Measurements from ENCODE around the gene GABPB2. TPM values are rescaled to one million over a fixed set of nuclear protein-coding genes. Genes with fewer than 3 reads are reported as not detected.

GABPB2 gene
- total and polyA plus RNA-seq, 2 of the 13 experiments (the other 11 are each of a cell fraction or from before 2014, with no cell fraction given): 0.09 TPM; not detected in 1

DNA sequence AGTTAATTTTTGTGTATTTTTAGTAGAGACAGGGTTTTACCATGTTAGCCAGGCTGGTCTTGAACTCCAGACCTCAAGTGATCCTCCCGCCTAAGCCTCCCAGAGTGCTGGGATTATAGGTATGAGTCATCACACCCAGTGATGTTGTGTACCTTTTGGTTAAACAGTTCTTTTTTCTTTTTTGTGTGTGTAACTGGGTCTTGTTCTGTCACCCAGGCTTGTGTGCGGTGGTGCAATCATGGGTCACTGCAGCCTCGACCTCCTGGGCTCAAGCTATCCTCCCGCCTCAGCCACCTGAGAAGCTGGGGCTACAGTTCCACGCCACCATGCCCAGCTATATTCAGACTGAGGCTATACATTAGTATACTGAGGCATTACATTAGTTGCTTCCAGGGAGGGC lies 37.8 kb downstream of the GABPB2 start (continued):
- no peak for TF ChIP-seq PRDM15 (CRISPR knock-in tag; IDR thresholded peaks at IDR 0.05)
- TF ChIP-seq ZNF263 (CRISPR knock-in tag; IDR thresholded peaks at IDR 0.05): no peak
- TF ChIP-seq HIVEP1 (CRISPR knock-in tag; IDR thresholded peaks at IDR 0.05): no peak
- TF ChIP-seq, protein P1, sequence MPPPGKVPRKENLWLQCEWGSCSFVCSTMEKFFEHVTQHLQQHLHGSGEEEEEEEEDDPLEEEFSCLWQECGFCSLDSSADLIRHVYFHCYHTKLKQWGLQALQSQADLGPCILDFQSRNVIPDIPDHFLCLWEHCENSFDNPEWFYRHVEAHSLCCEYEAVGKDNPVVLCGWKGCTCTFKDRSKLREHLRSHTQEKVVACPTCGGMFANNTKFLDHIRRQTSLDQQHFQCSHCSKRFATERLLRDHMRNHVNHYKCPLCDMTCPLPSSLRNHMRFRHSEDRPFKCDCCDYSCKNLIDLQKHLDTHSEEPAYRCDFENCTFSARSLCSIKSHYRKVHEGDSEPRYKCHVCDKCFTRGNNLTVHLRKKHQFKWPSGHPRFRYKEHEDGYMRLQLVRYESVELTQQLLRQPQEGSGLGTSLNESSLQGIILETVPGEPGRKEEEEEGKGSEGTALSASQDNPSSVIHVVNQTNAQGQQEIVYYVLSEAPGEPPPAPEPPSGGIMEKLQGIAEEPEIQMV (CRISPR knock-in tag; IDR thresholded peaks at IDR 0.05; ENCODE audit: low read depth): no peak
- TF ChIP-seq, protein P2, sequence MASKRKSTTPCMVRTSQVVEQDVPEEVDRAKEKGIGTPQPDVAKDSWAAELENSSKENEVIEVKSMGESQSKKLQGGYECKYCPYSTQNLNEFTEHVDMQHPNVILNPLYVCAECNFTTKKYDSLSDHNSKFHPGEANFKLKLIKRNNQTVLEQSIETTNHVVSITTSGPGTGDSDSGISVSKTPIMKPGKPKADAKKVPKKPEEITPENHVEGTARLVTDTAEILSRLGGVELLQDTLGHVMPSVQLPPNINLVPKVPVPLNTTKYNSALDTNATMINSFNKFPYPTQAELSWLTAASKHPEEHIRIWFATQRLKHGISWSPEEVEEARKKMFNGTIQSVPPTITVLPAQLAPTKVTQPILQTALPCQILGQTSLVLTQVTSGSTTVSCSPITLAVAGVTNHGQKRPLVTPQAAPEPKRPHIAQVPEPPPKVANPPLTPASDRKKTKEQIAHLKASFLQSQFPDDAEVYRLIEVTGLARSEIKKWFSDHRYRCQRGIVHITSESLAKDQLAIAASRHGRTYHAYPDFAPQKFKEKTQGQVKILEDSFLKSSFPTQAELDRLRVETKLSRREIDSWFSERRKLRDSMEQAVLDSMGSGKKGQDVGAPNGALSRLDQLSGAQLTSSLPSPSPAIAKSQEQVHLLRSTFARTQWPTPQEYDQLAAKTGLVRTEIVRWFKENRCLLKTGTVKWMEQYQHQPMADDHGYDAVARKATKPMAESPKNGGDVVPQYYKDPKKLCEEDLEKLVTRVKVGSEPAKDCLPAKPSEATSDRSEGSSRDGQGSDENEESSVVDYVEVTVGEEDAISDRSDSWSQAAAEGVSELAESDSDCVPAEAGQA (IDR thresholded peaks at IDR 0.05; ENCODE audit: low read depth): no peak
- TF ChIP-seq, protein P2 (CRISPR knock-in tag; IDR thresholded peaks at IDR 0.05; ENCODE audit: borderline replicate concordance): no peak
- TF ChIP-seq ZKSCAN5 (CRISPR knock-in tag; IDR thresholded peaks at IDR 0.05): no peak
- TF ChIP-seq HMGA1 (CRISPR knock-in tag; conservative IDR thresholded peaks at IDR 0.05): no peak
- TF ChIP-seq ETV6 (CRISPR knock-in tag; conservative IDR thresholded peaks at IDR 0.05): no peak
- no peak for TF ChIP-seq EED (CRISPR knock-in tag; IDR thresholded peaks at IDR 0.05)
- TF ChIP-seq ZNF550 (CRISPR knock-in tag; IDR thresholded peaks at IDR 0.05; ENCODE audit: borderline replicate concordance): no peak
- TF ChIP-seq ZBTB4 (CRISPR knock-in tag; IDR thresholded peaks at IDR 0.05; ENCODE audit: borderline replicate concordance): no peak
- TF ChIP-seq RFXANK (CRISPR knock-in tag; IDR thresholded peaks at IDR 0.05): no peak
- no peak for TF ChIP-seq ZNF775 (CRISPR knock-in tag; IDR thresholded peaks at IDR 0.05; ENCODE audit: borderline replicate concordance)
- TF ChIP-seq ZSCAN29 (CRISPR knock-in tag; conservative IDR thresholded peaks at IDR 0.05): no peak
- no peak for TF ChIP-seq CBX1 (IDR thresholded peaks at IDR 0.05; ENCODE audit: low read depth)
